DOHH2 (cell line): ENCODE data around the gene ERI3.

Experiments used
- CTCF ChIP-seq: fragments of 200-600 bp; sonication (generic); IDR thresholded peaks from one replicate; pipeline ENCODE4 v1.5.1; 2014; ENCODE audit warnings: antibody characterized with exemption, mild to moderate bottlenecking, low read depth, low read length; ENCODE audit not compliant: poor library complexity, severe bottlenecking
- EZH2phosphoT487 ChIP-seq: fragments of 200-600 bp; sonication (generic); IDR thresholded peaks from 2 replicates; pipeline ENCODE4 v1.6.1; 2017; ENCODE audit warnings: borderline replicate concordance, mild to moderate bottlenecking, antibody characterized with exemption, low read length, moderate library complexity, mixed read lengths

DNA sequence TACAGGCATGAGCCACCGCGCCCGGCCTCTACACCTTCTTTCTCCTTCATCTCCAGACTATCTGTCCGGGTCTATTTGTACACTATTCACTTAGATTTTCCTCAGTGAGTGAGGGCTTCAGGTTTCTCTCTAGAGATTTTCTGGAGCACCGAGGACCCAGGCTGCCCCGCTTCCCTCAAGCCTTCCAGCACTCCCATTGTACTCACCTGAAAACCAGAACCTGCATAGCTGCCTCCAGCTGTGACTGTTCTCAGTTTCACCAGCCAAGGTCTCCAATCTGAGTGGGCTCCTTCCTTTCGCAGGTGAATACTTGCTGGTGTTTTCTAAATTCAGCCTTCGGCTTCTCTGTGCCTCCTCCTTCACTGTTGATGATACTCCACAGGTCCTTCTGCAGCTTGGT, 154.7 kb downstream of the ERI3 start:
- no peak for TF ChIP-seq CTCF
- no peak for TF ChIP-seq EZH2phosphoT487
